PC-9 (cell line): ENCODE measurements around the gene PROP1. TPM values are rescaled to one million over a fixed set of nuclear protein-coding genes. Genes with fewer than 3 reads are reported as not detected.

Experiments used
- BruUV-seq: library from RNA; stranded (reverse); fragments of 400-500 nt; replicated peaks from 2 replicates; lab custom pipeline; 2021; lab: Mats Ljungman, UMichigan
- CTCF ChIA-PET: fragments of 300-600 bp; sonication (Branson Sonifier 250); formaldehyde crosslinking; loops from one replicate; lab custom pipeline; 2022; ENCODE audit warnings: antibody characterized with exemption; lab: Charles Lee
- POLR2A ChIA-PET: fragments of 300-600 bp; sonication (Branson Sonifier 250); formaldehyde crosslinking; loops from one replicate; lab custom pipeline; 2022; ENCODE audit warnings: antibody characterized with exemption; ENCODE audit not compliant: unreplicated experiment; lab: Charles Lee
- DNase-seq, 2 experiments: peaks; one replicate each; pipeline versions ENCODE4 v3.0.0 to v3.0.0-alpha.2; 2015 to 2022; ENCODE audit warnings: mixed read lengths in 1 of 2
- H2AFZ ChIP-seq: fragments of 200-600 bp; sonication (generic); 2 replicates; pipeline ENCODE4 v1.8.1; 2017; ENCODE audit warnings: antibody characterized with exemption
- H3F3A ChIP-seq: fragments of 200-600 bp; sonication (generic); 2 replicates; pipeline ENCODE4 v1.8.1; 2017; ENCODE audit warnings: antibody characterized with exemption, mild to moderate bottlenecking, low read depth; ENCODE audit not compliant: insufficient read depth
- H3K27ac ChIP-seq: fragments of 200-600 bp; sonication (generic); 2 replicates; pipeline ENCODE4 v1.6.1; 2016; ENCODE audit warnings: mixed run types
- H3K27me3 ChIP-seq: fragments of 200-600 bp; sonication (generic); 2 replicates; pipeline ENCODE4 v1.6.1; 2016; ENCODE audit warnings: low read depth, mixed run types; ENCODE audit not compliant: insufficient read depth
- H3K36me3 ChIP-seq: fragments of 200-600 bp; sonication (generic); 2 replicates; pipeline ENCODE4 v1.6.1; 2016; ENCODE audit warnings: low read depth, mixed run types
- H3K4me1 ChIP-seq: fragments of 200-600 bp; sonication (generic); replicated peaks from 2 replicates; pipeline ENCODE4 v1.6.1; 2016; ENCODE audit warnings: mixed run types; ENCODE audit not compliant: insufficient read depth
- H3K4me2 ChIP-seq: fragments of 200-600 bp; sonication (generic); 2 replicates; pipeline ENCODE4 v1.6.1; 2017; ENCODE audit warnings: mixed run types
- H3K4me3 ChIP-seq: fragments of 200-600 bp; sonication (generic); 2 replicates; pipeline ENCODE4 v1.6.1; 2016; ENCODE audit warnings: mixed run types
- H3K79me2 ChIP-seq: fragments of 200-600 bp; sonication (generic); 2 replicates; pipeline ENCODE4 v1.6.1; 2017; ENCODE audit warnings: low read depth, mixed run types
- H3K9me2 ChIP-seq: fragments of 200-600 bp; sonication (generic); 2 replicates; pipeline ENCODE4 v1.8.1; 2017; ENCODE audit warnings: mild to moderate bottlenecking; ENCODE audit not compliant: insufficient read depth
- H3K9me3 ChIP-seq: fragments of 200-600 bp; sonication (generic); 2 replicates; pipeline ENCODE4 v1.8.1; 2016; ENCODE audit warnings: low read depth; ENCODE audit not compliant: insufficient read depth
- H4K20me1 ChIP-seq: fragments of 200-600 bp; sonication (generic); 2 replicates; pipeline ENCODE4 v1.8.1; 2017; ENCODE audit not compliant: insufficient read depth
- EZH2 ChIP-seq: fragments of 200-600 bp; sonication (generic); IDR thresholded peaks from 2 replicates; pipeline ENCODE4 v1.8.0; 2017; ENCODE audit warnings: antibody characterized with exemption, low read depth
- intact Hi-C: fragments of 100-400 bp; cut with micrococcal nuclease; formaldehyde crosslinking; loops from one replicate; pipeline ENCODE4 v1.10.0; 2022; ENCODE audit not compliant: unreplicated experiment
- total RNA-seq: library from RNA; stranded (reverse); gene quantifications from 2 replicates; pipeline ENCODE4 v1.2.3, GENCODE V29; 2021
- TF ChIP-seq, protein P1 (sequence below): fragments of 200-600 bp; sonication (generic); conservative IDR thresholded peaks from 2 replicates; pipeline ENCODE4 v1.6.1; 2017; ENCODE audit warnings: mixed run types, antibody characterized with exemption, mild to moderate bottlenecking, moderate library complexity

Gene PROP1
- total RNA-seq, 1 experiment from 2014 or later: not detected

DNA sequence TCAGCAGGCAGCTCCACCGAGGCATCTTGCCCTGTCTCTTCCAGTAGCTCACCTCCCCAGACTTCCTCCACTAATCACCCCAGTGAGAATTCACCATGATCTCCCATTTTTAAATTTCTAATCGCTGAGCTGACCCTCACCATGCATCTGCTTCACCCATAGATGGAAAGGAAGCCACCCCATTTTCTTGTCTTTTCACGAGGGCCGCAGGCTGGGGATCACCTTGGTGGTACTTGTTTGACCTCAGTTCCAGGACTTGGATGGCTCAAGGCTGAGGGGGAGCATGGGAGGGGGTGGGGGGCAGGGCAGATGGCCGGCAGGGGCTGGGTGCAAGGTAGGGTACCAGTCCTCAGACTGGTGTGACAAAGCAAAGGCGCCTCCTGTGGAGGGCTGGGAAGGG lies 3.6 kb downstream of the PROP1 start:
- DNase-seq: no peak
- no TSS peak for BruUV-seq
- Histone ChIP-seq H3K4me1 (no peaks in the 10 kb centered on the region), H3K36me3 (no peaks in the 10 kb centered on the region), H4K20me1 (no peaks in the 10 kb centered on the region), H3K4me3 (no peak overlapping the region), H3K9me2 (no peaks in the 10 kb centered on the region), H3F3A (no peaks in the 10 kb centered on the region), H3K79me2 (no peaks in the 10 kb centered on the region), H3K4me2 (no peak overlapping the region), H3K27me3 (peaks cover 94% of the 10 kb centered on the region), H2AFZ (no peak overlapping the region), H3K27ac (no peak overlapping the region), H3K9me3 (no peaks in the 10 kb centered on the region)
- ChIA-PET CTCF (no interaction called here), POLR2A (interaction anchor here (0.6 kb wide), 1 partner anchor 25 kb away, joined by 34 read pairs; no protein-coding TSS in a partner anchor)
- TF ChIP-seq EZH2: no peak
- TF ChIP-seq, protein P1, sequence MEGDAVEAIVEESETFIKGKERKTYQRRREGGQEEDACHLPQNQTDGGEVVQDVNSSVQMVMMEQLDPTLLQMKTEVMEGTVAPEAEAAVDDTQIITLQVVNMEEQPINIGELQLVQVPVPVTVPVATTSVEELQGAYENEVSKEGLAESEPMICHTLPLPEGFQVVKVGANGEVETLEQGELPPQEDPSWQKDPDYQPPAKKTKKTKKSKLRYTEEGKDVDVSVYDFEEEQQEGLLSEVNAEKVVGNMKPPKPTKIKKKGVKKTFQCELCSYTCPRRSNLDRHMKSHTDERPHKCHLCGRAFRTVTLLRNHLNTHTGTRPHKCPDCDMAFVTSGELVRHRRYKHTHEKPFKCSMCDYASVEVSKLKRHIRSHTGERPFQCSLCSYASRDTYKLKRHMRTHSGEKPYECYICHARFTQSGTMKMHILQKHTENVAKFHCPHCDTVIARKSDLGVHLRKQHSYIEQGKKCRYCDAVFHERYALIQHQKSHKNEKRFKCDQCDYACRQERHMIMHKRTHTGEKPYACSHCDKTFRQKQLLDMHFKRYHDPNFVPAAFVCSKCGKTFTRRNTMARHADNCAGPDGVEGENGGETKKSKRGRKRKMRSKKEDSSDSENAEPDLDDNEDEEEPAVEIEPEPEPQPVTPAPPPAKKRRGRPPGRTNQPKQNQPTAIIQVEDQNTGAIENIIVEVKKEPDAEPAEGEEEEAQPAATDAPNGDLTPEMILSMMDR: no peak
- intact Hi-C loops: no loop called here

DNA sequence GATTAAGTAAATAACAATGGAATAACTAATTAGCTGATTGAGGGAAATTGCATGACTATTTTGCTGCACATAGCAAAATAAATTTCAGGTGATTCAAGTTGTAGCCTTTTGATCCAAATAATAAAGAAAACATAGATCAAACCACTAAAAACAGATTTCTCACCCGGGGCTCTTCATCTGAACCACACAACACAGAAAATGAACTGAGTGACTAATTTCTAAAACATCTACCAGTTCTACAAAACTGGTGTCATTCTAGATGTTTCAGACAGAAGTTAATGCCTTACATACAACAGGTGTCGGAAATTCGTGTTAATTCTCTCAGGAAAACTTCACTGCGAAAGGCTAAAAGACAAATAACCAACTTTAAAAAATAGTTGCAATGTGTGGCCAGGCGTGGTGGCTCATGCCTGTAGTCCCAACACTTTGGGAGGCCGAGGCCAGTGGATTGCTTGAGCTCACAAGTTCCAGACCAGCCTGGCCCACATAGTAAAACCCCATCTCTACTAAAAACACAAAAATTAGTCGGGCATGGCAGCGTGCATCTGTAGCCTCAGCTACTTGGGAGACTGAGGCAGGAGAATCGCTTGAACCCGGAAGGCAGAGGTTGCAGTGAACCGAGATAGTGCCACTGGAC lies 6.9 kb downstream of the PROP1 start:
- H3K27me3 ChIP-seq: peaks cover 86% of the 10 kb centered on the region
- H2AFZ ChIP-seq: no peak overlapping the region
- no peak for DNase-seq
- H3K27ac ChIP-seq: no peak overlapping the region
- no peaks in the 10 kb centered on the region for H3F3A ChIP-seq
- no peaks in the 10 kb centered on the region for H3K36me3 ChIP-seq
- TF ChIP-seq, protein P1: no peak
- TF ChIP-seq EZH2: no peak
- no peaks in the 10 kb centered on the region for H3K79me2 ChIP-seq
- H3K9me2 ChIP-seq: no peaks in the 10 kb centered on the region
- no peaks in the 10 kb centered on the region for H3K9me3 ChIP-seq
- no peaks in the 10 kb centered on the region for H3K4me1 ChIP-seq
- intact Hi-C loops: no loop called here
- no TSS peak for BruUV-seq
- CTCF ChIA-PET: no interaction called here
- H3K4me2 ChIP-seq: no peak overlapping the region
- POLR2A ChIA-PET: no interaction called here
- H3K4me3 ChIP-seq: no peak overlapping the region
- no peaks in the 10 kb centered on the region for H4K20me1 ChIP-seq

- peaks cover 86% of the 10 kb centered on the region for H3K27me3 ChIP-seq
- H3K9me3 ChIP-seq: no peaks in the 10 kb centered on the region
- no peak for DNase-seq
- no peaks in the 10 kb centered on the region for H3F3A ChIP-seq
- no peaks in the 10 kb centered on the region for H3K36me3 ChIP-seq
- no peaks in the 10 kb centered on the region for H3K79me2 ChIP-seq
- TF ChIP-seq, protein P1: no peak
- no peak for TF ChIP-seq EZH2
- no peak overlapping the region for H2AFZ ChIP-seq
- H3K4me3 ChIP-seq: no peak overlapping the region
- no peak overlapping the region for H3K4me2 ChIP-seq
- BruUV-seq: no TSS peak
- no peaks in the 10 kb centered on the region for H4K20me1 ChIP-seq
- intact Hi-C loops: no loop called here
- H3K9me2 ChIP-seq: no peaks in the 10 kb centered on the region
- no peaks in the 10 kb centered on the region for H3K4me1 ChIP-seq
- no peak overlapping the region for H3K27ac ChIP-seq
- ChIA-PET POLR2A (no interaction called here), CTCF (no interaction called here)
These were observed 8.7 kb downstream of the PROP1 start for GRCh38 chr5:177987326-177987725.
